ENCODE measurements around the gene PREX1. TPM values are rescaled to one million over a fixed set of nuclear protein-coding genes. Genes with fewer than 3 reads are reported as not detected.
A peak's percentile ranks its signal among the peaks of the same experiment; 100 is the strongest.

PREX1 gene
- total and polyA plus RNA-seq, 2 donors from 2014 or later: 8.5 to 38.2 TPM

- H3K27ac ChIP-seq (ENCODE audit: low read depth in 2 of 2, low read length in 2 of 2): no peak overlapping the region
- no peak overlapping the region for H3K4me3 ChIP-seq (ENCODE audit: low read length in 3 of 3)
- TF ChIP-seq, protein P1, sequence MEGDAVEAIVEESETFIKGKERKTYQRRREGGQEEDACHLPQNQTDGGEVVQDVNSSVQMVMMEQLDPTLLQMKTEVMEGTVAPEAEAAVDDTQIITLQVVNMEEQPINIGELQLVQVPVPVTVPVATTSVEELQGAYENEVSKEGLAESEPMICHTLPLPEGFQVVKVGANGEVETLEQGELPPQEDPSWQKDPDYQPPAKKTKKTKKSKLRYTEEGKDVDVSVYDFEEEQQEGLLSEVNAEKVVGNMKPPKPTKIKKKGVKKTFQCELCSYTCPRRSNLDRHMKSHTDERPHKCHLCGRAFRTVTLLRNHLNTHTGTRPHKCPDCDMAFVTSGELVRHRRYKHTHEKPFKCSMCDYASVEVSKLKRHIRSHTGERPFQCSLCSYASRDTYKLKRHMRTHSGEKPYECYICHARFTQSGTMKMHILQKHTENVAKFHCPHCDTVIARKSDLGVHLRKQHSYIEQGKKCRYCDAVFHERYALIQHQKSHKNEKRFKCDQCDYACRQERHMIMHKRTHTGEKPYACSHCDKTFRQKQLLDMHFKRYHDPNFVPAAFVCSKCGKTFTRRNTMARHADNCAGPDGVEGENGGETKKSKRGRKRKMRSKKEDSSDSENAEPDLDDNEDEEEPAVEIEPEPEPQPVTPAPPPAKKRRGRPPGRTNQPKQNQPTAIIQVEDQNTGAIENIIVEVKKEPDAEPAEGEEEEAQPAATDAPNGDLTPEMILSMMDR (IDR thresholded peaks at IDR 0.05; ENCODE audit: borderline replicate concordance, extremely low read depth, insufficient read depth): no peak
- DNase-seq: no peak
- intact Hi-C loops (cut with DNase I): no loop called here
- H3K4me1 ChIP-seq (ENCODE audit: control insufficient read depth in 2 of 3, insufficient read depth in 2 of 3, low read depth in 1 of 3, low read length in 3 of 3): peaks cover 0 to 12% (median 0%) of the 10 kb centered on the region in 3 donors
- H3K36me3 ChIP-seq (ENCODE audit: control insufficient read depth in 2 of 3, insufficient read depth in 3 of 3, low read length in 3 of 3): no peaks in the 10 kb centered on the region
- no peak for FAIRE-seq
- no peaks in the 10 kb centered on the region for H3K27me3 ChIP-seq (ENCODE audit: control insufficient read depth, insufficient read depth, low read length)
- no peak overlapping the region for H3K9ac ChIP-seq (ENCODE audit: low read length in 3 of 3)
- peaks cover 0 to 3% (median 0%) of the 10 kb centered on the region in 3 donors for H3K9me3 ChIP-seq (ENCODE audit: control insufficient read depth in 2 of 3, insufficient read depth in 1 of 3, low read length in 3 of 3)
These were observed 169.3 kb downstream of the PREX1 start for GRCh38 chr20:48658505-48658904.

DNA sequence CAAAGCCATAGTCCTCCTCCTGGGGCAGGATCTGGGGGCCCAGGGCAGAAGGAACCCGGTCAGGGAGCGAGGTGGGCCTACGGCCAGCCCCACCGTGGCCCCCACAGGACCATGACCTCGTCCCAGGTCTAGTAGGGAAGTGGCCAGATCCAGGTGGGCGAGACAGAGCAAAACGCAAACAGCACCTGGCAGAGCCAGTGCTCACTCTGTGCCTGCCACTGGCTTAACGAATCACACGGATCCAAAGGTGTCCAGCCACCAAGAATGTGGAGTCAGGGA lies 169.7 kb downstream of the PREX1 start:
- Histone ChIP-seq H3K36me3 (ENCODE audit: control insufficient read depth in 2 of 3, insufficient read depth in 3 of 3, low read length in 3 of 3) (no peaks in the 10 kb centered on the region), H3K4me3 (ENCODE audit: low read length in 3 of 3) (no peak overlapping the region), H3K27ac (ENCODE audit: low read depth in 2 of 2, low read length in 2 of 2) (no peak overlapping the region), H3K27me3 (ENCODE audit: control insufficient read depth, insufficient read depth, low read length) (no peaks in the 10 kb centered on the region), H3K9ac (ENCODE audit: low read length in 3 of 3) (no peak overlapping the region), H3K4me1 (ENCODE audit: control insufficient read depth in 2 of 3, insufficient read depth in 2 of 3, low read depth in 1 of 3, low read length in 3 of 3) (peaks cover 0 to 12% (median 0%) of the 10 kb centered on the region in 3 donors), H3K9me3 (ENCODE audit: control insufficient read depth in 2 of 3, insufficient read depth in 1 of 3, low read length in 3 of 3) (peaks cover 0 to 3% (median 0%) of the 10 kb centered on the region in 3 donors)
- TF ChIP-seq, protein P1 (IDR thresholded peaks at IDR 0.05; ENCODE audit: borderline replicate concordance, extremely low read depth, insufficient read depth): no peak
- DNase-seq (no peak), FAIRE-seq (no peak)
- intact Hi-C loops (cut with DNase I): no loop called here

DNA sequence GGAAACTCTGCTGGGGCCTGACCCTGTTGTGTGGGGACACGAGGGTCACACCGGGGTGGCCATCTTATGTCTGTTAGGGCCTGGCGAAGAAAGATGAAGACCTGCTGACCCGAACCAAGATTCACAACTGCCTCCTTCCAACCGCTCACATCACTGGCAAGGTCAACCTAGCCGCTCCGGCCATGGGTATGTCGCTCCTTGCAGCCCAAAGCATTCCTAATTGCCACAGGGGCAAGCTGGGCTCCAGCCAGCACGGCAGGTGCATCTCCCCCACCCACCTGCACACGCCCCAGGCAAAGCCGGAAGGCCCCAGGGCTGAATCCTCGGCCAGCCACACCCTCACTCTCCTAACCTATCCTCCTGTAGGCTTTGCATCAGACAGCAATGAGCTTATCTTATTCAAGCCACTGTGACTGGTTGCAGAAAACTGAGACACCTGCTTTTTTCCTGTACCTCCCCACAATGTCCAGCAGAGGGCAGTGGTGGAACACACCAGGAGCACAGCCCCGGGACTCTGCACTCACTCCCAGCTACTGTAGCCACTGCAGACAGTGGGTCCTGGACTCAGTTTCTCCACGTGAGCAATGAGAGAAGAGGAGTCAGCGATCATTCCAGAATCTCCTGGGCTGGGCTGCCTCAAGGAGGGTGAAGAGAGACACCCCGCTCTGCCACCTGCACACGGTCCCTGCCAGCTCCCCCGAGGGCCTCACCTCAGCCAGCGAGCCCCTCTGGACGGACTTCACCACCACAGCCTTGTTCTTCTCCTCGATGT lies 170.2 kb downstream of the PREX1 start:
- H3K9ac ChIP-seq (ENCODE audit: low read length in 3 of 3): no peak overlapping the region
- FAIRE-seq (no peak), DNase-seq (peak in 4 of 5 donors; percentile 76 to 93 (median 84))
- peaks cover 0 to 3% (median 0%) of the 10 kb centered on the region in 3 donors for H3K9me3 ChIP-seq (ENCODE audit: control insufficient read depth in 2 of 3, insufficient read depth in 1 of 3, low read length in 3 of 3)
- H3K36me3 ChIP-seq (ENCODE audit: control insufficient read depth in 2 of 3, insufficient read depth in 3 of 3, low read length in 3 of 3): peaks cover 0 to 3% (median 0%) of the 10 kb centered on the region in 3 donors
- no peak overlapping the region for H3K27ac ChIP-seq (ENCODE audit: low read depth in 2 of 2, low read length in 2 of 2)
- H3K4me1 ChIP-seq (ENCODE audit: control insufficient read depth in 2 of 3, insufficient read depth in 2 of 3, low read depth in 1 of 3, low read length in 3 of 3): peaks cover 0 to 12% (median 0%) of the 10 kb centered on the region in 3 donors
- H3K27me3 ChIP-seq (ENCODE audit: control insufficient read depth, insufficient read depth, low read length): no peaks in the 10 kb centered on the region
- intact Hi-C loops (cut with DNase I): loop anchor here (2.0 kb wide), 1 partner anchor 247 kb away; no protein-coding TSS in a partner anchor
- TF ChIP-seq, protein P1 (IDR thresholded peaks at IDR 0.05; ENCODE audit: borderline replicate concordance, extremely low read depth, insufficient read depth): peak; percentile 97
- no peak overlapping the region for H3K4me3 ChIP-seq (ENCODE audit: low read length in 3 of 3)

Measured in kidney (tissue), 14 donors.